ENCODE data around the gene MYH9.

Gene MYH9

DNA sequence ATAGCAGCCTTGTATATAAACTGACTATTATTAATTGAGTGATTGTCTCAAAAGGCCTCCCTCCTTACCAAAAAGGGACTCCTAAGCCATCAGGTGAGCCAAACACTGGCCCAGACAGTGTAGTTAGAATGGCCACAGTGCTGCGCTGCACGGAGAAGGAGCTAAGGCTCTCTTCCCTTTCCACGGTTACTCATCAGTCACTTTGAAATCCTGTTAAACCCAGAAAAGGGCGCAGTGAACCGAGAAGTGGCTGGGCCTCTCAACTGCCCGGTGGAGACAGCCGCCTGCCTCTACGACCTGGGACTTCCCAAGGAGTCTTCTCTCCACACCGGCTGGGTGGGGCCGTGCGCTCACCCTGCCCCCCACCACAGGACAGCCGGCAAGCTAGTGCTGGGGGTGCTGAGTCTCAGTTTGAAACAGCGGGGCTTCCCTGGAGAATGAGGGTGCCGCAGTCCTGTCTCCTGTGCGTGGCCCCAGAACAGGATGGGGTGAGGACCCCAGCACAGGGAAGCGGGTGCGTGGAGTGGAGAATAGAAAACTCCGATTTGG is 1.3 kb downstream of the MYH9 start:
- Histone ChIP-seq H3K4me3 (ENCODE audit: low read depth in 1 of 2, low read length in 2 of 2) (peak overlapping the region; percentile 88 to 90), H3K36me3 (ENCODE audit: control insufficient read depth in 1 of 2, insufficient read depth in 2 of 2, low read length in 2 of 2) (peaks cover 0 to 4% of the 10 kb centered on the region in 2 donors), H3K27ac (ENCODE audit: low read depth, low read length) (peak overlapping the region; percentile 97), H3K4me1 (ENCODE audit: control insufficient read depth in 1 of 2, insufficient read depth in 2 of 2, low read length in 2 of 2) (peaks cover 28 to 41% of the 10 kb centered on the region in 2 donors), H3K9me3 (ENCODE audit: control insufficient read depth in 1 of 2, low read length in 2 of 2) (no peaks in the 10 kb centered on the region), H3K27me3 (ENCODE audit: control insufficient read depth in 1 of 2, insufficient read depth in 2 of 2, low read length in 2 of 2) (no peaks in the 10 kb centered on the region), H3K9ac (ENCODE audit: low read depth in 1 of 2, low read length in 2 of 2) (peak overlapping the region; percentile 95 to 97)

DNA sequence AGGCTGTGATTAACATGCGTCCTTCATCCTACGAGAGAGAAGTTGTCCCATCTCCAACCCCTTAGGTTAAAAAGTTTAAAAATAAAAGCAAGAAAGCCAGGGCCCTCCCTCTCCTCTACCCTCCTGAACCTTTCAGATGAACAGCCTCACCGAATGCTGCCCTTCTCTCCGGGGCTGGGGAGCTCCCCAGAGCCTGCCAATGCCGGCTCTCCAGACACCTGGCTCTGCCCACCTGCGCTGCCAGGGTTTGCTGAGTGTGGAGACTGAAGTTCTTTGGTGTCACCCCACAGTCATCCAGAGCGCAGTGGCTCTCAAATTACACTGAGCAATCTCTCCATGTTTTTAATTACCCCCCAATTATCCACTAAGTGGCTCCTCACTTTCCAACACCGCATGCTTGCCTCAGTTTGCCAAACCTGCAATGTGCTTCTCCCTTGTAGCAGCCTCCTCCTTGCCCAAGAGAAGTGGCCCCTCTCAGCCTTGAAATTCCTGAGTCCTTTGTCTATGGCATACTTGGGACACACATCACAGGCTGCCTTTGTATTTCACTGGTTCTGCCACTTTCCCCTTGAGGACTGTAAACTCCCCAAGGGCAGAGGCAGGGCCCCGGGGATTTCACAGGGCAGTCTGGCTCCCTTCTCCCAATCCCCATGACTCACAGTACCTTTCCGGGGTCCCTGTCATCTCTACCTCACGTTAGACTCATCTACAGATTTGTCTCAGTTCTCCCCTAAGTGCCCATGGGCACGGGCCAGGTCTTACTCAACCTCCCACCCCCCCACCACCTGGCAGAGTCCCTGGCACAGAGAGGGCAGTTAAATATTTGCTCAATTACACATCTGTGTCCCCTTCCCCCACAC is 2.0 kb downstream of the MYH9 start:
- H3K4me1 ChIP-seq (ENCODE audit: control insufficient read depth in 1 of 2, insufficient read depth in 2 of 2, low read length in 2 of 2) = peaks cover 27 to 48% of the 10 kb centered on the region in 2 donors
- H3K9ac ChIP-seq (ENCODE audit: low read depth in 1 of 2, low read length in 2 of 2) = peak overlapping the region; percentile 95 to 97
- peak overlapping the region; percentile 97 for H3K27ac ChIP-seq (ENCODE audit: low read depth, low read length)
- H3K9me3 ChIP-seq (ENCODE audit: control insufficient read depth in 1 of 2, low read length in 2 of 2) = no peaks in the 10 kb centered on the region
- H3K4me3 ChIP-seq (ENCODE audit: low read depth in 1 of 2, low read length in 2 of 2) = peak overlapping the region; percentile 88 to 90
- no peaks in the 10 kb centered on the region for H3K27me3 ChIP-seq (ENCODE audit: control insufficient read depth in 1 of 2, insufficient read depth in 2 of 2, low read length in 2 of 2)
- peaks cover 0 to 6% of the 10 kb centered on the region in 2 donors for H3K36me3 ChIP-seq (ENCODE audit: control insufficient read depth in 1 of 2, insufficient read depth in 2 of 2, low read length in 2 of 2)

DNA sequence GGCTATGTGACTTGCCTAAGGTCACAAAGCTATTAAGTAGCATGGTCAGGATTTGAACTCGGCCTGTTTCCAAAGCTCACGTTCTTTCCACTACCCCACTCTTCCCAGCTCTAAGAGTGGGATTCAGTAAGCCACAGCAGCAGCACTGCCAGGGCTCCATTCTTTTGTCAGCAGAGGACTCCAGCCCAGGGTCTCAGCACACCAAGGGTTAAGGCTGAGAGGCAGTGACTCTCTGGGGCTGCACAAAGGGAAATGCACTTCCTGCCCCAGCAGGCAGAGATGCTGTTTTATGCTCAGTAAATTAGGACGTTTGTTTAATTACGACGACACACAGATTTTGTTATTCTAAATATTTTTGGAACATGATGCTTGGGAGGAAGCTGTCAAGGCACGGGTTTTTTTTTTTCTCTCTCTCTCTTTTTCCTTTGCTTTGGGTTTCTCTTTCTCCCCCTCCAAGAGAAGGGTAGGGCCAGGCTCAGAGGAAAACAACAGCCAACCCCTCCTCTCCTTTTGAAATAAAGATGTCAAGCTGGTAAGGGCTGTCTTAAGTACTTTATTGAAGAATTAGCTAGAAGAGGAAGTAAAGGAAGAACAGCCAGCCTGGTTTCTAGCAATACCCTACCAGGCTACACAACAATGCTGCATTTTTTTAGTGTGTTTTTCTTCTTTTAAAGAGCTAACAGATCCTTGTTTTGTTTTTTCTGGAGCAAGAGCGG is 2.8 kb downstream of the MYH9 start:
- Histone ChIP-seq H3K4me1 (ENCODE audit: control insufficient read depth in 1 of 2, insufficient read depth in 2 of 2, low read length in 2 of 2) (peaks cover 29 to 52% of the 10 kb centered on the region in 2 donors), H3K36me3 (ENCODE audit: control insufficient read depth in 1 of 2, insufficient read depth in 2 of 2, low read length in 2 of 2) (peaks cover 2 to 10% of the 10 kb centered on the region in 2 donors), H3K27me3 (ENCODE audit: control insufficient read depth in 1 of 2, insufficient read depth in 2 of 2, low read length in 2 of 2) (no peaks in the 10 kb centered on the region), H3K4me3 (ENCODE audit: low read depth in 1 of 2, low read length in 2 of 2) (peak overlapping the region; percentile 88 to 90), H3K9me3 (ENCODE audit: control insufficient read depth in 1 of 2, low read length in 2 of 2) (no peaks in the 10 kb centered on the region), H3K27ac (ENCODE audit: low read depth, low read length) (peak overlapping the region; percentile 97), H3K9ac (ENCODE audit: low read depth in 1 of 2, low read length in 2 of 2) (peak overlapping the region; percentile 95 to 97)

DNA sequence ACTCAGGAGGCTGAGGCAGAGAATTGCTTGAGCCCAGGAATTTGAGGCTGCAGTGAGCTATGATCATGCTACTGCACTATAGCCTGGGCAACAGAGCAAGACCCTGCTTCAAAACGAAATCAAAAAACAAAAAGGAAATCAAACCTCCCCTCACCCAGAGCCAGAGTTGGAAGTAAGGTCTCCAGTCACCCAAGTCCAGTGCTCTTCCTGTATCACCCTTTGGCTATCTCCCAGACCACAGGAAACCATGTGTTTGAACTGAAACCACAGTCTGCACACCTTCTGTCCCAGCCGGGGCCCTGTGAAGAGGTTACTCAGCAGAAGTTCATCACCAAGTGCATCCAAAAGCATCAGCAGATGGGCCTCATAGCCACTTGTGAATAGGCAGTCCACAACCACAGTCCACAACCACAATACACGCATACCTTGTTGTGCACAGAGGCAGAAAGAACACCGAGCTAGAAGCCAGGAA is 4.6 kb downstream of the MYH9 start:
- H3K4me3 ChIP-seq (ENCODE audit: low read depth in 1 of 2, low read length in 2 of 2) = peak overlapping the region; percentile 16 to 33
- peaks cover 41 to 59% of the 10 kb centered on the region in 2 donors for H3K4me1 ChIP-seq (ENCODE audit: control insufficient read depth in 1 of 2, insufficient read depth in 2 of 2, low read length in 2 of 2)
- H3K9ac ChIP-seq (ENCODE audit: low read depth in 1 of 2, low read length in 2 of 2) = no peak overlapping the region
- no peaks in the 10 kb centered on the region for H3K27me3 ChIP-seq (ENCODE audit: control insufficient read depth in 1 of 2, insufficient read depth in 2 of 2, low read length in 2 of 2)
- H3K36me3 ChIP-seq (ENCODE audit: control insufficient read depth in 1 of 2, insufficient read depth in 2 of 2, low read length in 2 of 2) = peaks cover 5 to 19% of the 10 kb centered on the region in 2 donors
- peak overlapping the region; percentile 15 for H3K27ac ChIP-seq (ENCODE audit: low read depth, low read length)
- H3K9me3 ChIP-seq (ENCODE audit: control insufficient read depth in 1 of 2, low read length in 2 of 2) = no peaks in the 10 kb centered on the region

DNA sequence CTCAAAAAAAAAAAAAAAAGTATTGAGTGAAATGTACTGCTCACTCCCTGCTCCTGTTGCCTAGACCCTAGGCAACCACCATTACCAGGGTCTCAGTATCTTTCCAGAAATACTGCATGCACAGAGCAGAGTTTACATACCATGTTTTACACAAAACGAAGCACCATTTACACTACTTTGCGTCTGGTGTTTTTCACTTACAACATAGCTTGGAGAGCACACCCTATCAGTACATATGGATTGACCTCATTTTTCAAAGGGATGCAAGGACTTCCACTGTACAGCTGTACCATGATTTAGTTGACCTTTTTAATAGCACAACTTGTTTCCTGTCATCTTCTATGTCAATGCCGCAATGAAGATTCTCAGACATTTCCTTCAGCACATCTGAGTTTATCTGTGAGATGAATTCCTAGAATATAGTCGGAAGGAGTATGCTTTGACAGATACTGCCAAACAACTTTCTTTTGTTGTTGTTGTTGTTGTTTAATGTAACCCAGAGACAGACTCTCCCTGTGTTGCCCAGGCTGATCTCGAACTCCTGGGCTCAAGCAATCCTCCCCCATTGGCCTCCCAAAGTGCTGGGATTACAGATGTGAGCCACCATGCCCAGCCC is 6.1 kb downstream of the MYH9 start:
- H3K27ac ChIP-seq (ENCODE audit: low read depth, low read length) = no peak overlapping the region
- H3K4me3 ChIP-seq (ENCODE audit: low read depth in 1 of 2, low read length in 2 of 2) = no peak overlapping the region
- H3K27me3 ChIP-seq (ENCODE audit: control insufficient read depth in 1 of 2, insufficient read depth in 2 of 2, low read length in 2 of 2) = no peaks in the 10 kb centered on the region
- peaks cover 5 to 20% of the 10 kb centered on the region in 2 donors for H3K36me3 ChIP-seq (ENCODE audit: control insufficient read depth in 1 of 2, insufficient read depth in 2 of 2, low read length in 2 of 2)
- no peaks in the 10 kb centered on the region for H3K9me3 ChIP-seq (ENCODE audit: control insufficient read depth in 1 of 2, low read length in 2 of 2)
- no peak overlapping the region for H3K9ac ChIP-seq (ENCODE audit: low read depth in 1 of 2, low read length in 2 of 2)
- peaks cover 48 to 67% of the 10 kb centered on the region in 2 donors for H3K4me1 ChIP-seq (ENCODE audit: control insufficient read depth in 1 of 2, insufficient read depth in 2 of 2, low read length in 2 of 2)

DNA sequence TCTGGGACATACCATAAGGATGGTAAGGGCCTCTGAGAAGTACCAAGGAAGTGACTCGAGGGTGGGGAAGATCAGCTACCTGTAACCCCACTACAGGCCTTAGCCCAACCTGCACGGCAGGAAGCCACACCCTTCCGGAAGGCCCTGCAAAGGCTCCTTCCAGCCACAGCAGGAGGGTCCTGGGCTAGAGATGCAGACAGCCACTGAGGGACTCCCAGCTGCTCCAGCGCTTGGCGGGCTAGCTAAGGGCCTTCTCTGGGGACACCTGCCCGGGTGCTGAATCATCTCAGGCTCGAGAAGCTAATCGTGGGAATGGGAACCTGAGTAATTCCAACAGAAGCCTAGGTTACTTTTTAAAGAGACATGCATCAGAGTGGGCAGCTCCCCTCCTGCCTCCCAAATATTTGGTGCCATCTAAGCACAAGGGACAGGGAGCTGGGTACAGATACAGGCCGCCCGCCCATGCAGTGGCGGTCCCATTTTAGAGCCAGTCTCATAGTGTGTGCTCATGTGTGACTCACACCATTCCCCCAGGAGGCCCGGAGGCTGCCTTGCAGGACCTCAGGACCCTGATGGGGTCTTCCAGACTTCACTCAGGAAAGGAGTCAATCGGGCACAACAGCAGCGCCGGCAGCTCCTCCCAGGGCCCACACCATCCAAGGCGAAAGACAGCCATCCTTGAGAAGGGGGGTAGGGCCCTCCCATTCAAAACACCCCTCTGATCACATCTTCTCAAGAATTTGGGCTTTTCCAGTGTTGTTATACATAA is 8.0 kb downstream of the MYH9 start:
- H3K27ac ChIP-seq (ENCODE audit: low read depth, low read length) = peak overlapping the region; percentile 56
- peak overlapping the region in 1 of 2 donors; percentile 29 for H3K4me3 ChIP-seq (ENCODE audit: low read depth in 1 of 2, low read length in 2 of 2)
- no peaks in the 10 kb centered on the region for H3K27me3 ChIP-seq (ENCODE audit: control insufficient read depth in 1 of 2, insufficient read depth in 2 of 2, low read length in 2 of 2)
- peaks cover 11 to 24% of the 10 kb centered on the region in 2 donors for H3K36me3 ChIP-seq (ENCODE audit: control insufficient read depth in 1 of 2, insufficient read depth in 2 of 2, low read length in 2 of 2)
- H3K9ac ChIP-seq (ENCODE audit: low read depth in 1 of 2, low read length in 2 of 2) = peak overlapping the region in 1 of 2 donors; percentile 20
- no peaks in the 10 kb centered on the region for H3K9me3 ChIP-seq (ENCODE audit: control insufficient read depth in 1 of 2, low read length in 2 of 2)
- H3K4me1 ChIP-seq (ENCODE audit: control insufficient read depth in 1 of 2, insufficient read depth in 2 of 2, low read length in 2 of 2) = peaks cover 49 to 69% of the 10 kb centered on the region in 2 donors

DNA sequence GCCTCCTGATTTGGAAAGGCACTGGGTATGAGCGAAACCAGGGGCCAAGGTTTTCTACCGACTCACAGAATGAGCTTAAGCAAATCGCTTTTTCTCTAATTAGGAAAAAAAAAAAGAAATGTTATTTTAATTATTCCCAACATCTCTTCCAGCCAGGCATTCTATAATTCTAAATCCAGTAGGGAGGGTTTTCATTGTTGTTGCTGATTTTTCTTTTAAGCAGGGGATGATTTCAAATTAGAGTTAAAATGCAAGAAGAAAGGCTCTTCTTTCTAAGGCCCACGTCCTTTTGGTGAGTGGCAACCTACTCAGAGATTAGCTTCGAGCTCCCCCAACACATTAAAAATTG is 8.9 kb downstream of the MYH9 start:
- H3K4me3 ChIP-seq (ENCODE audit: low read depth in 1 of 2, low read length in 2 of 2) = no peak overlapping the region
- no peaks in the 10 kb centered on the region for H3K9me3 ChIP-seq (ENCODE audit: control insufficient read depth in 1 of 2, low read length in 2 of 2)
- peak overlapping the region in 1 of 2 donors; percentile 55 for H3K9ac ChIP-seq (ENCODE audit: low read depth in 1 of 2, low read length in 2 of 2)
- no peaks in the 10 kb centered on the region for H3K27me3 ChIP-seq (ENCODE audit: control insufficient read depth in 1 of 2, insufficient read depth in 2 of 2, low read length in 2 of 2)
- H3K27ac ChIP-seq (ENCODE audit: low read depth, low read length) = peak overlapping the region; percentile 51
- peaks cover 11 to 24% of the 10 kb centered on the region in 2 donors for H3K36me3 ChIP-seq (ENCODE audit: control insufficient read depth in 1 of 2, insufficient read depth in 2 of 2, low read length in 2 of 2)
- H3K4me1 ChIP-seq (ENCODE audit: control insufficient read depth in 1 of 2, insufficient read depth in 2 of 2, low read length in 2 of 2) = peaks cover 54 to 67% of the 10 kb centered on the region in 2 donors

DNA sequence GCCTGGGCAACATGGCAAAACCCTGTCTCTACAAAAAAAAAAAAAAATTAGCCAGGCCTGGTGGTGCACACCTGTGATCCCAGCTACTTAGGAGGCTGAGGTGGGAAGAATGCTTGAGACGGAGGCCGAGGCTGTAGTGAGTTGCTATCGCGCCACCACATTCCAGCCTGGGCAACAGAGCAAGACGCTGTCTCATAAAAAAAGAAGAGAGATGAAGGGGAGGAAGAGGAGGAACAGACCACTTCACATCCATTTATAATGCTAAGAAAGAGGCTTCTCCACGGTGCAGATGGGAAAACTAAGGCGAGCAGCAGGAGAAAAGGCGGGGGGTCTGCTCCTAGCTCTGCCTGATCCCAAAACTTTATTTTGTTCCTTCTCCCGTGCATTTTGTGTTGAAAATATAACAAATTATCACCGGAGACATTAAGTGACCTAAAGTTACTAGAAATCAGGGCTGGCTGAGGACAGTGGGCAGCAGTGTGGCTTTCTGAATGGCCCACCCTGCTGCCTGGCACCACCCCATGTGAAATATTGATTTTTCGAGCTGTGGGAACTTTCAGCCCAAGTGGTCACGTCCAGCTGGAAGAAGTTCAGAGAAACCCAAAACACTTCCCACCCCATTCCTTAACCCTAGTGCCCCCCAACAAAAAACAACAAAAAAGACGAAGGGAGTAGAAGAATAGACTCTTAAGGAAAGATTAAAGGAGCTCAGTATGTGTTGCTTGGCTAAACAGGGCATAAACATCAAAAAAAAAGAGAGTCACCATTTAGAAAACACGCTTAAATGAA is 9.5 kb downstream of the MYH9 start:
- Histone ChIP-seq H3K36me3 (ENCODE audit: control insufficient read depth in 1 of 2, insufficient read depth in 2 of 2, low read length in 2 of 2) (peaks cover 11 to 24% of the 10 kb centered on the region in 2 donors), H3K27ac (ENCODE audit: low read depth, low read length) (peak overlapping the region; percentile 51), H3K4me3 (ENCODE audit: low read depth in 1 of 2, low read length in 2 of 2) (peak overlapping the region in 1 of 2 donors; percentile 26), H3K9ac (ENCODE audit: low read depth in 1 of 2, low read length in 2 of 2) (peak overlapping the region; percentile 10 to 55), H3K9me3 (ENCODE audit: control insufficient read depth in 1 of 2, low read length in 2 of 2) (no peaks in the 10 kb centered on the region), H3K4me1 (ENCODE audit: control insufficient read depth in 1 of 2, insufficient read depth in 2 of 2, low read length in 2 of 2) (peaks cover 56 to 70% of the 10 kb centered on the region in 2 donors), H3K27me3 (ENCODE audit: control insufficient read depth in 1 of 2, insufficient read depth in 2 of 2, low read length in 2 of 2) (no peaks in the 10 kb centered on the region)

All from duodenal mucosa (tissue), 2 donors.